ENCODE results near the gene ZBTB44. TPM values are rescaled to one million over a fixed set of nuclear protein-coding genes. Genes with fewer than 3 reads are reported as not detected.
A peak's percentile ranks its signal among the peaks of the same experiment; 100 is the strongest.

Gene ZBTB44
- total RNA-seq, 1 donor from 2014 or later, result 32.6 TPM

DNA sequence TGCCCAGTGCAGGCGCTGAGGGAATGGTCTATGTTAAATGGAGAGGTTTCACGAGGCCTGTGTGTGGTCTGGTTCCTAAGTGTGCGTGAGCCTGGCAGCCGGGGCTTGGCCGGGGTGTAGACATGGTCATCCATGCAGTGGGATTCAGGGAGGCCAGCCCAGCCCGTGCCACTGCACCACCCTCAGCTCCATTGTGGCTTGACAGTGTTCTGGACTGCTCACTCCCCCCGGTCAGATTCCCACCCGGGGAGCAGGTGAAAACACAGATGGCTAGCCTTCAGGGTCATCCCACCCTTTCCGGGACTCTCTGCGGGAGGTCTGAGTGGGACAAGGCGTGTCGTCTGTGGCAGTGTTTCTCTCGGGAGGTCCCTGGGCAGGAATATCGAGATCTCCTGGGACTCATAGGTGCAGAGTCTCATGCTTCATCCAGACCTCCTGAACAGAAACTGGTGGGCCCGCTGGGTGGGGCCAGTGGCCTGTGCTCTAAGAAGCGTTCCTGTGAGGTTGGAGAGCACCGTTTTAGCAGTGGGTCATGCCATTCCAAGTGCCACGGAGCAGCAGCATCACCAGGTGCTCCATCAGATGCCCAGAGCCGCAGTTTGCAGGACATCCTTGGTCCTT is 102.8 kb downstream of the ZBTB44 start:
- no peak overlapping the region for H3K27ac Mint-ChIP-seq (ENCODE audit: unreplicated experiment)
- no peak for TF ChIP-seq CTCF (IDR thresholded peaks at IDR 0.05; ENCODE audit: unreplicated experiment)
- H3K27me3 Mint-ChIP-seq (ENCODE audit: unreplicated experiment), result peaks cover 9% of the 10 kb centered on the region
- H3K4me3 Mint-ChIP-seq (ENCODE audit: unreplicated experiment), result no peak overlapping the region
- peak; percentile 2 for DNase-seq (ENCODE audit: low spot score)
- no peaks in the 10 kb centered on the region for H3K4me1 Mint-ChIP-seq (ENCODE audit: unreplicated experiment)
- no peaks in the 10 kb centered on the region for H3K9me3 Mint-ChIP-seq (ENCODE audit: unreplicated experiment)
- H3K36me3 Mint-ChIP-seq (ENCODE audit: low read depth, unreplicated experiment), result peaks cover 5% of the 10 kb centered on the region

GRCh38 chr11:130211144-130211543 is 103.6 kb downstream of the ZBTB44 start:
- Mint-ChIP-seq H3K9me3 (ENCODE audit: unreplicated experiment) (no peaks in the 10 kb centered on the region), H3K4me1 (ENCODE audit: unreplicated experiment) (no peaks in the 10 kb centered on the region), H3K4me3 (ENCODE audit: unreplicated experiment) (no peak overlapping the region), H3K27ac (ENCODE audit: unreplicated experiment) (no peak overlapping the region), H3K27me3 (ENCODE audit: unreplicated experiment) (peaks cover 9% of the 10 kb centered on the region), H3K36me3 (ENCODE audit: low read depth, unreplicated experiment) (peaks cover 7% of the 10 kb centered on the region)
- DNase-seq (ENCODE audit: low spot score), result no peak
- no peak for TF ChIP-seq CTCF (IDR thresholded peaks at IDR 0.05; ENCODE audit: unreplicated experiment)

DNA sequence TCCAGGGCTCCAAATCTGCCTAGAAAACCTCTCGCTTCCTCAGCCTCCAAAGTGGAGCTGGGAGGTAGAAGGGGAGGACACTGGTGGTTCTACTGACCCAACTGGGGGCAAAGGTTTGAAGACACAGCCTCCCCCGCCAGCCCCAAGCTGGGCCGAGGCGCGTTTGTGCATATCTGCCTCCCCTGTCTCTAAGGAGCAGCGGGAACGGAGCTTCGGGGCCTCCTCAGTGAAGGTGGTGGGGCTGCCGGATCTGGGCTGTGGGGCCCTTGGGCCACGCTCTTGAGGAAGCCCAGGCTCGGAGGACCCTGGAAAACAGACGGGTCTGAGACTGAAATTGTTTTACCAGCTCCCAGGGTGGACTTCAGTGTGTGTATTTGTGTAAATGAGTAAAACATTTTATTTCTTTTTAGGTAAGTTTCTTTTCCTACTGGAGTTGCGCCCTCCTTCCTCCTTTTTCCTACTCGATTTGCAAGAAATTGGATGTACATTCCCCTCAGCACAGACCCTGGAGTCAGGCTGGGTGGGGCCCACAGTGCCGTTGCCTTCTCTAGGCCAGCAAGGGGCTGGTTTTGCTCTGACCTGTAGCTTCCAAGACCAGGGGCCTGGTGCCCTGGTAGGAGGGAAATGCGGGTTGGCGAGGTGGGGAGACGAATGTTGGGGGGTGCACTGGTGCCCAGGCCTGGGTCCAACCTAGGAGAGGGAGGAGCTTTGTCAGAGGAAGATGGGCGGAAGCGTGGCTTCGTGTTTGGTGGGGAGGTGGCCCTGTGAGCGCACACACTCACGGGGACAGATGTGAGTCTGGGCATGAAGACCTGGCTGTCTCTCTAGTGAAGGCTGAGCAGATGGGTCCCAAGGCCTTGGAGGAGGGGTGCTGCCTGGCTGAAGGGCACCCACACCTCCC is 104.5 kb downstream of the ZBTB44 start:
- no peaks in the 10 kb centered on the region for H3K4me1 Mint-ChIP-seq (ENCODE audit: unreplicated experiment)
- no peak overlapping the region for H3K4me3 Mint-ChIP-seq (ENCODE audit: unreplicated experiment)
- peaks cover 9% of the 10 kb centered on the region for H3K27me3 Mint-ChIP-seq (ENCODE audit: unreplicated experiment)
- peaks cover 7% of the 10 kb centered on the region for H3K36me3 Mint-ChIP-seq (ENCODE audit: low read depth, unreplicated experiment)
- H3K27ac Mint-ChIP-seq (ENCODE audit: unreplicated experiment), result no peak overlapping the region
- no peaks in the 10 kb centered on the region for H3K9me3 Mint-ChIP-seq (ENCODE audit: unreplicated experiment)
- no peak for TF ChIP-seq CTCF (IDR thresholded peaks at IDR 0.05; ENCODE audit: unreplicated experiment)
- no peak for DNase-seq (ENCODE audit: low spot score)

- no peak for TF ChIP-seq CTCF (IDR thresholded peaks at IDR 0.05; ENCODE audit: unreplicated experiment)
- no peak for DNase-seq (ENCODE audit: low spot score)
- Mint-ChIP-seq H3K27ac (ENCODE audit: unreplicated experiment) (no peak overlapping the region), H3K9me3 (ENCODE audit: unreplicated experiment) (no peaks in the 10 kb centered on the region), H3K4me1 (ENCODE audit: unreplicated experiment) (no peaks in the 10 kb centered on the region), H3K36me3 (ENCODE audit: low read depth, unreplicated experiment) (peaks cover 7% of the 10 kb centered on the region), H3K4me3 (ENCODE audit: unreplicated experiment) (no peak overlapping the region), H3K27me3 (ENCODE audit: unreplicated experiment) (peaks cover 10% of the 10 kb centered on the region)
Measured at GRCh38 chr11:130209128-130209932, 105.4 kb downstream of the ZBTB44 start.

All from endothelial cell (in vitro differentiated cells).